HG02852 (cell line): ENCODE measurements around the gene PARL.

Experiments used
- ATAC-seq: cut with Tn5 transposase; IDR thresholded peaks from one replicate; pipeline ENCODE4 v1.9.1; 2021; ENCODE audit warnings: mild to moderate bottlenecking, moderate library complexity; ENCODE audit not compliant: unreplicated experiment

The PARL gene

GRCh38 chr3:183818041-183818620 lies 66.5 kb downstream of the PARL start:
- no peak for ATAC-seq

DNA sequence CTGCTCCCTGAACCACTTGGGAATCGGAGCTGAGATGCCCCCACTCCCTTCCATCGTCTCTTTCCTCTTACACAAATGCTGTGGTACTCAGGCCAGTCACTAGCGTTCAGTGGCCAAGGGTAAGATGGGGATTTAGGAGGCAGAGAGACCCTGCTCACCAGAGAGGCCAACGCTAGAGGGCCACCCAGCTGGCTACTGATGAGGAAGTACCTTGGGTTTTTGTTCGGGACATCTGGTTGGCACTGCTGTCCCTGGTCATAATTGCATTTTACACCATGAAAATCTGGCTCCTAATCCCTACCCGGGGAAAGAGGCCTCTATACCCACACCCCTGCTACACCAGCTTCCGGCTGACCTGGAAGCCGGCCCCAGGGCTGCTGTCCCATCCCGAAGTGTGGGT lies 67.0 kb downstream of the PARL start:
- ATAC-seq: no peak

DNA sequence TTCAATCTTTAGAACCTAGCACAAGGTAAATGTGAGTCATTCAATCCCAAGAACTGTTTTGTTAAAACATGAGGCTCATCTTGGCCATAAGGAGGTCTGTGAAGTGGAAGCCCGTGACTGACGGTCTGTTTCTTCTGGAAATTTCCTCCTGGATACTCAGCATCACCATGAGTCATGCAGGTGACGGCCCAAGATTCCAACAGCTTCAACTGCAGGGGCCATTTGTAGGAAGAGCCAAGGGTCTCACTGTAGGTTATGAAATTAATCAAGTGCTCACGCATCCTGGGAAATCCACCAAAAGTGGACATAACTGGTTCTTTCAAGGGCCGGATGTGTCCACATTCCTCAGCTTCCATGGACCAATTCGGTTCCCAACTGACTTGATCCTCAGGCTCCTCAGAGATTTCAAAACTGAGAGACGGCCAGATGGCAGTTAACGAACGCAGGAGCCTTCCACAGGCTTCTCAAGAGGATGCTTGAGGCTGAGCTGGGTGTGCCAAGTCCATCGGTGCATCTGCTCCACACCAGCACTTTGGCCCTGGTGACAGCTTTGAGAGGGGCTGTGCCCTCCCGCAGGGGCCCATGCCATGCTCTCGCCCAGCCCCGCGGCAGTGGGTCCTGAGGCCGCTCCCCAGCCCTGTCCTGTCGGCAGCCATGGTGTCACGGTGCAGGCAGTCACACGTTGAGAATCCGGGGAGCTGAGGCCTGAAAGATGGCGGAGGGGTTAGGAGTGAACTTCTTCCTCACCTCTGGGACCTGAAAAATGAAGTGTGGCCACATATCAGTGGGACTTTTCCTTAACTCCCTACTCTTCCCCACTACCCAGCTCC lies 67.8 kb downstream of the PARL start:
- ATAC-seq: no peak

- no peak for ATAC-seq
Measured at GRCh38 chr3:183815951-183816475, 68.7 kb downstream of the PARL start.

GRCh38 chr3:183815563-183815940 lies 69.1 kb downstream of the PARL start:
- ATAC-seq: no peak

- ATAC-seq: no peak
Measured at GRCh38 chr3:183814240-183814639, 70.4 kb downstream of the PARL start.

DNA sequence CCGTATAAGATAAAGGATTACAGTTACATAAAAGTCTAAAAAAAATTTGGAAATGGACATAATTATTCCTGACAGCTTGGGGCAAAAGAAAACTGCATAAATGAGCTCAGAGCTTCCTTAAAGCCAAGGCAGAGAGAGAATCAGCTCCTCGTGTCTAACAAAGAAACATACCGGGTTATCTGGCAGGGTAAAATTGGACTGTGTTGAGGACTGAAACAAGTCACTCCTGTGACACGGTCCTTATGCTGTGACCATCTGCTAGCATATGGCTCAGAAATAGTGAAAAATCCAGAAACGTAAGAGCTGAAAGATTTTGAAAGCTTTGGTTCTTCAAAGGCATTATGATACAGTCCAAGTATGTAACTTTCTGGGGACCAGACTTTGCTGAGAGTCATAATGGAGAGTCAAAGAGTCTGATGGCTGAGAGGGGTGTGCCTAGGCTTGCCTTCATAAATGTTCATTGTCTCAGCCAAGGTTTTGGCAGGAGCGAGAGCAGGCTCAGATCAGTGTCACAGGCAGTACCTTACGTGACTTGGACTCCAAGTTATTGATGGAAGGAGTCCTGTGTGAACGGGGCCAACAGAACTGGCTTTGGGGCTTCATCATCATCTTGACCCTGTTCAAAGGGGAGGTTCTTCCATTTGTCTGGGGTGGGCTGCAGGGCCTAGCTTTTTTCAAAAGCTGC lies 71.8 kb downstream of the PARL start:
- no peak for ATAC-seq

GRCh38 chr3:183811638-183812037 lies 73.0 kb downstream of the PARL start:
- no peak for ATAC-seq

- ATAC-seq: no peak
Measured at GRCh38 chr3:183810643-183811594, 73.8 kb downstream of the PARL start.

GRCh38 chr3:183809270-183809669 lies 75.4 kb downstream of the PARL start:
- ATAC-seq: no peak

- ATAC-seq: no peak
Measured at GRCh38 chr3:183808355-183808754, 76.3 kb downstream of the PARL start.

- no peak for ATAC-seq
Measured at GRCh38 chr3:183807881-183808280, 76.8 kb downstream of the PARL start.

- no peak for ATAC-seq
Measured at GRCh38 chr3:183807209-183807728, 77.4 kb downstream of the PARL start.

DNA sequence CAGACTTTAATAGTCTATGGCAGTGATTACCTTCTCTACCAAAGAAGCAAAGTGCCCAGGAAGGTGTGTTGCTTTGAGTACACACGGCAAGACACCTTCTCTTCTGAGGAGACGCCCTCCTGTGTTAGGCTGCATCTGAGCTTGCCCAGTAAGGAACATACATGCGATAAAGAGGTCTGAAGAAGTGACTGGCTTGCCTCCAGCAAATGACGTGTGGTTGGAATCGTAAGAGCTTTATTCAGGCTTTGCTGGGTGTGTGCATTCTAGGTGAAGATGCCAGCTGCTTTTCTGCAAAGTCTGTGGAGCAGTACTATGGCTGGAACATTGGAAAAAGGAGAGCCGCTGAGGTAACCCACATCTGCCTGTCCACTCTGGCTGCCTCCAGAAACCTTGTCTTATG lies 81.7 kb downstream of the PARL start:
- no peak for ATAC-seq

DNA sequence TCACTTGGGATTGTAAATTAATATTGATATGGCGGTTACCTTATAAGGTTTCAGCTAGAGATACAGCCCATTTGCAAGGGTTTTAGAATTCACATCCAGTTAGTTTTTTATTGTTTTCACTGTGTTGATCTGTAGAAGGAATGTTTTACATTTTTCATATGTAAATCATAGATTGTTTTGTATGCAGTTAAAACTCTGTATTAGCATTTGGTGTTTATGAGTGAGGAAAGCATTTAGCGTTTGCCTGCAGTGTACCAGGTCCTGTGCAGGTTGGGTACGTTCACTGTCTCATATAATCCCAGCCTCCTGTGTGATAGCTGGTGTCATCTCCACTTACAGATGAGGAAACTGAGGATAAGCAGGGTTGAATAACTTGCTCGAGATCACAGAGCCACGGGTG lies 83.1 kb downstream of the PARL start:
- ATAC-seq: no peak

GRCh38 chr3:183800243-183800863 lies 84.3 kb downstream of the PARL start:
- no peak for ATAC-seq

- no peak for ATAC-seq
Measured at GRCh38 chr3:183799461-183799860, 85.2 kb downstream of the PARL start.

DNA sequence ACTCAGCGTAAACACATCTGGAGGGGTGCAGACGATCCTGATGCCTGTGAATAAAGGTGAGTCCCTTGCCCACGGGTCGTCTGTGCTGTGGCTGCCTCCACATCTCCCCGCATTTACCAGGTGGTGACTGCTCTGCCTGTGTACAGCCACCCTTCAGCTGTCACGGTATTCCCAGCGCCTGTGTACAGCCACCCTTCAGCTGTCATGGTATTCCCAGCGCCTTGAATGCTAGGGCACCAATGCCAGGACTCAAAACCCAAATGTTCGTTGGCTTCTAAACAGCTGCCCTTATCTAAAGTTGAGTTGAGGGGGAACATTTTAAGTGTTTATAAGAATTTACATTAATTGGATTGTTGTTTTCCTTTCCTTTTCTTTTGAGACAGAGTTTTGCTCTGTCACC lies 86.7 kb downstream of the PARL start:
- ATAC-seq: no peak

DNA sequence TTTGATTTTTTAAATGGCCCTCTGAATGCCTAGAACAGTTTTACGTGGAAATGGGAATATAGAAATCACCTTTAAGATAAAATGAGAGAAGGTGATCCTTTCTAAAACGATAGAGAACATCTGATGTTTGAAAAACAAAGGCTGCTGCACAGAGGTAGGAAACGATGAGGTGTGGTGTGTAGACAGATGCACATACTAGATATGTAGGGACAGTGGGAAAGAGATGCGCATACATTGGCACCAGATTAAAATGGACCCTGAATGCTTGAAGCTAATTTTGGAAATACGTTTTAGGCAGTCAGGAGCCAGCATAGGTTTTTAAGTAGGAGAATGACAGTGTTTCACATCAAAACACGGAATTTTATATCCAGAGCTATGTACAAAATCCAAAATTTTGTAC lies 88.3 kb downstream of the PARL start:
- ATAC-seq: no peak

DNA sequence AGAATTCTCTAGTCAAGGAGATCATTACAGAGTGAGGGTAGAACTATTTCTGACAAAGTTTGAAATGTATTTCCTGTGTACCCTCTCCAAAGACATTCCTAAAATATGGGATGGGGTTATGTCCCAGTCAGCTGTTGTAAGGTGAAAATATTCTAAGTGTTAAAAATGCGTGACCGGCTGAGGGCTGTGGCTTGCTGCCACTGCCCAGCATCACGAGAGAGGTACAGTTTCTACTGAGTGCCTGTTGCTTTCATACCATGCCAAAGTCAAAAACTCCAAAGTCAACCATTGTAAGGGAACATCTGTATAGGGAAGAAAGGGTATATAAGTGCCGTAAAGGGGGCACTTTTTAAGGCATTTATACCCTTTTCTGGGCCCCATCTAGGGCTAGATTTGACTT lies 90.2 kb downstream of the PARL start:
- ATAC-seq: no peak
